Cardiac ventricle fibroblast (primary cell): ENCODE measurements around the gene SWI5. TPM values are rescaled to one million over a fixed set of nuclear protein-coding genes. Genes with fewer than 3 reads are reported as not detected.

ENCODE experiments used
- total RNA-seq: library from RNA; depleted of rRNA; stranded (reverse); fragments of >200 nt; gene quantifications from 2 replicates; pipeline ENCODE4 v1.2.3, GENCODE V29; 2015

Gene SWI5
- total RNA-seq, result 27.2 and 35.1 TPM in 2 replicates

GRCh38 chr9:128276008-128276573 lies at the start of gene SWI5:
Gene SWI5, plus strand, starts transcription at chr9:128276276.

GRCh38 chr9:128275198-128276007 lies 673 bp upstream of the SWI5 start, which contains the start of gene GOLGA2:
Gene GOLGA2, minus strand, starts transcription at chr9:128276007. Its CDS starts 31 bp downstream, at chr9:128275976.

DNA sequence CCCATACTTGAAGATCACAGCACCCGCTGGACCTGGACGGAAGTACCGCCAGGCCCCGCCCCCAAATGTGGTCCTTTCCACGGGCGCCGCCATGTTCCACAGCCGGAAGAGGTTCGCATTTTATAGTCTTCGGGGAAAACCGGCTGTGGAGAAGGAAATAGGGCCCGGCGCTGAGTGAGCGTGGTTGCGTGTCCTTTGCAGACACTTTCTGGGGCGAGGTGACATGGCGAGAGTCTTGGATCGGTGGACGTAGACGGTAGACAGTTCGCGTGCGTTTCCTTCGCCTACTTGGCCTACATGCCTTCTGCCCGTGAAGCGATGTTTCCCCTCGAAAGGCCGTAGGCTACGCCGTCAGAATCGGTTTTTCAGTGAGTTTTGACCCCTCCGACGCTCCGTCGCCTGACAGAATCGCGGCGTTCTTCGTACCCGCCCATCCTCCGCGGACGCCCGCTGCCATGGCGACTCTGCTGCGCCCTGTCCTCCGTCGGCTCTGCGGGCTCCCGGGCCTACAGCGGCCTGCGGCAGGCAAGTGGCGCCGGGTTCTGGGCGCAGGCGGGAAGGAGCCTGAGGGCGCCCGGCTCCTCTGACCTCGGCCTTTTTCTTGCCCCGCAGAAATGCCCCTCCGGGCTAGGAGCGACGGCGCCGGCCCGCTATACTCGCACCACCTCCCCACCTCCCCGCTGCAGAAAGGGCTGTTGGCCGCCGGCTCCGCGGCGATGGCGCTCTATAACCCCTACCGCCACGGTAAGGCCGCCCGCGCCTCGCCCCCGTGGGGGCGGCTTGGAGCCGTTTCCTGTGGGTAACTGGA lies 46.5 kb downstream of the SWI5 start, which contains the start of the genes COQ4 and TRUB2:
TSS of gene COQ4 (plus strand) at position 436 of the 808 bp plus-strand sequence. CDS start at position 456, 20 bp downstream.
TSS of gene TRUB2 (minus strand) at position 44 of the 808 bp plus-strand sequence. CDS start at position 5, 39 bp downstream.

Other genes with a start within 250 kb of the SWI5 start
- 7.1 and 8.1 TPM in 2 replicates for gene NAIF1, start 209.0 kb upstream of the SWI5 start, total RNA-seq
- 8.0 and 12.2 TPM in 2 replicates for gene SLC25A25, start 208.0 kb upstream of the SWI5 start, total RNA-seq
- gene PTGES2, start 148.5 kb upstream of the SWI5 start, total RNA-seq, result 39.4 and 40.7 TPM in 2 replicates
- not detected in 2 replicates for gene LCN2, start 126.8 kb upstream of the SWI5 start, total RNA-seq
- gene BBLN, start 116.0 kb upstream of the SWI5 start, total RNA-seq, result 279 and 292 TPM in 2 replicates
- gene CIZ1, start 84.7 kb upstream of the SWI5 start, total RNA-seq, result 40.2 and 45.4 TPM in 2 replicates
- gene DNM1, start 72.9 kb upstream of the SWI5 start, total RNA-seq, result 3.6 and 5.6 TPM in 2 replicates
- gene GOLGA2, start 269 bp upstream of the SWI5 start, total RNA-seq, result 110 and 144 TPM in 2 replicates
- 10.2 and 11.3 TPM in 2 replicates for gene TRUB2, start 46.2 kb downstream of the SWI5 start, total RNA-seq
- gene COQ4, start 46.6 kb downstream of the SWI5 start, total RNA-seq, result 32.0 and 37.5 TPM in 2 replicates
- 14.7 and 21.6 TPM in 2 replicates for gene SLC27A4, start 64.3 kb downstream of the SWI5 start, total RNA-seq
- gene URM1, start 95.1 kb downstream of the SWI5 start, total RNA-seq, result 26.5 and 39.1 TPM in 2 replicates
- 242 and 250 TPM in 2 replicates for gene CERCAM, start 144.6 kb downstream of the SWI5 start, total RNA-seq
- gene ODF2, start 179.7 kb downstream of the SWI5 start, total RNA-seq, result 18.3 and 23.3 TPM in 2 replicates
- 11.6 and 24.1 TPM in 2 replicates for gene GLE1, start 228.4 kb downstream of the SWI5 start, total RNA-seq